MCF 10A (cell line): ENCODE results near the gene SLC26A4. TPM values are rescaled to one million over a fixed set of nuclear protein-coding genes. Genes with fewer than 3 reads are reported as not detected.
A peak's percentile ranks its signal among the peaks of the same experiment; 100 is the strongest.

ENCODE experiments used
- BruUV-seq: library from RNA; stranded (reverse); fragments of 400-500 nt; replicated peaks from 2 replicates; lab custom pipeline; 2021; lab: Mats Ljungman, UMichigan
- CTCF ChIA-PET: fragments of 300-600 bp; sonication (Branson Sonifier 250); formaldehyde crosslinking; extraction: SDS; loops from one replicate; lab custom pipeline; 2021; ENCODE audit warnings: antibody characterized with exemption, inconsistent platforms; lab: Yijun Ruan, JAX
- POLR2A ChIA-PET: fragments of 300-600, 350-650 bp; sonication (Branson Sonifier 250); formaldehyde crosslinking; extraction: SDS; loops from one replicate; lab custom pipeline; 2020; ENCODE audit warnings: antibody characterized with exemption, inconsistent platforms; lab: Yijun Ruan, JAX
- DNase-seq: peaks from one replicate; pipeline ENCODE4 v3.0.0-alpha.2; 2018; ENCODE audit not compliant: unreplicated experiment
- H3K27ac Mint-ChIP-seq: one replicate; pipeline ENCODE4 v1.8.0; 2022; ENCODE audit warnings: mild to moderate bottlenecking, low read depth, mixed read lengths; ENCODE audit not compliant: unreplicated experiment
- H3K27me3 Mint-ChIP-seq: one replicate; pipeline ENCODE4 v1.8.0; 2022; ENCODE audit warnings: mixed read lengths; ENCODE audit not compliant: insufficient read depth, unreplicated experiment
- H3K36me3 Mint-ChIP-seq: one replicate; pipeline ENCODE4 v1.8.0; 2022; ENCODE audit warnings: mild to moderate bottlenecking, moderate library complexity, mixed read lengths; ENCODE audit not compliant: insufficient read depth, unreplicated experiment
- H3K4me1 Mint-ChIP-seq: one replicate; pipeline ENCODE4 v1.8.0; 2022; ENCODE audit warnings: mixed read lengths; ENCODE audit not compliant: insufficient read depth, unreplicated experiment
- H3K4me3 Mint-ChIP-seq: one replicate; pipeline ENCODE4 v1.8.0; 2022; ENCODE audit warnings: mild to moderate bottlenecking, moderate library complexity, mixed read lengths; ENCODE audit not compliant: unreplicated experiment
- H3K9me3 Mint-ChIP-seq: one replicate; pipeline ENCODE4 v1.8.0; 2022; ENCODE audit warnings: mixed read lengths; ENCODE audit not compliant: unreplicated experiment
- CTCF ChIP-seq: fragments of 200-600 bp; IDR thresholded peaks from one replicate; pipeline ENCODE4 v1.8.0; 2022; ENCODE audit warnings: antibody characterized with exemption, mild to moderate bottlenecking; ENCODE audit not compliant: unreplicated experiment
- intact Hi-C: fragments of 100-400 bp; cut with micrococcal nuclease; formaldehyde crosslinking; loops from 2 replicates; pipeline ENCODE4 v1.14.1; 2022
- total RNA-seq: library from RNA; stranded (reverse); gene quantifications from 2 replicates; pipeline ENCODE4 v1.2.3, GENCODE V29; 2022

SLC26A4 gene
- total RNA-seq, 1 experiment from 2014 or later: 0.21 TPM

GRCh38 chr7:107615910-107616680 is 44.5 kb upstream of the SLC26A4 start:
- POLR2A ChIA-PET: no interaction called here
- no peak overlapping the region for H3K27ac Mint-ChIP-seq
- no peak for TF ChIP-seq CTCF

GRCh38 chr7:107622429-107622828 is 38.2 kb upstream of the SLC26A4 start:
- no TSS peak for BruUV-seq
- intact Hi-C loops: no loop called here
- Mint-ChIP-seq H3K4me3 (no peak overlapping the region), H3K4me1 (no peaks in the 10 kb centered on the region), H3K9me3 (peaks cover 7% of the 10 kb centered on the region), H3K27ac (no peak overlapping the region), H3K27me3 (no peaks in the 10 kb centered on the region), H3K36me3 (no peaks in the 10 kb centered on the region)
- TF ChIP-seq CTCF: no peak
- ChIA-PET POLR2A (no interaction called here), CTCF (no interaction called here)
- peak; percentile 44 for DNase-seq

More at GRCh38 chr7:107615910-107616680, 44.5 kb upstream of the SLC26A4 start:
- CTCF ChIA-PET: no interaction called here
- no TSS peak for BruUV-seq
- Mint-ChIP-seq H3K36me3 (peaks cover 18% of the 10 kb centered on the region), H3K4me3 (no peak overlapping the region), H3K27me3 (no peaks in the 10 kb centered on the region), H3K4me1 (peaks cover 13% of the 10 kb centered on the region), H3K9me3 (no peaks in the 10 kb centered on the region)
- intact Hi-C loops: no loop called here
- no peak for DNase-seq

- Mint-ChIP-seq H3K27ac (no peak overlapping the region), H3K4me3 (no peak overlapping the region), H3K9me3 (peaks cover 7% of the 10 kb centered on the region), H3K4me1 (no peaks in the 10 kb centered on the region), H3K36me3 (no peaks in the 10 kb centered on the region), H3K27me3 (no peaks in the 10 kb centered on the region)
- BruUV-seq: no TSS peak
- ChIA-PET POLR2A (interaction anchor here (1.0 kb wide), 1 partner anchor 16 kb away, joined by 4 read pairs; no protein-coding TSS in a partner anchor), CTCF (no interaction called here)
- no peak for DNase-seq
- TF ChIP-seq CTCF: no peak
- intact Hi-C loops: no loop called here
Measured at GRCh38 chr7:107622894-107623293, 37.7 kb upstream of the SLC26A4 start.

- H3K27ac Mint-ChIP-seq: no peak overlapping the region
- H3K4me3 Mint-ChIP-seq: no peak overlapping the region
- ChIA-PET CTCF (no interaction called here), POLR2A (interaction anchor here (0.5 kb wide), 1 partner anchor 233 kb away, joined by 3 read pairs; no protein-coding TSS in a partner anchor)
- intact Hi-C loops: no loop called here
- H3K4me1 Mint-ChIP-seq: no peaks in the 10 kb centered on the region
- H3K27me3 Mint-ChIP-seq: no peaks in the 10 kb centered on the region
- no peak for DNase-seq
- H3K36me3 Mint-ChIP-seq: no peaks in the 10 kb centered on the region
- peaks cover 7% of the 10 kb centered on the region for H3K9me3 Mint-ChIP-seq
- no peak for TF ChIP-seq CTCF
- BruUV-seq: no TSS peak
Measured at GRCh38 chr7:107627002-107627401, 33.6 kb upstream of the SLC26A4 start.
